HG03066 (cell line): Measurements from ENCODE around the gene LRBA.

Source experiments
- ATAC-seq: cut with Tn5 transposase; IDR thresholded peaks from one replicate; pipeline ENCODE4 v1.9.1; 2021; ENCODE audit warnings: low read depth; ENCODE audit not compliant: unreplicated experiment

Gene LRBA

DNA sequence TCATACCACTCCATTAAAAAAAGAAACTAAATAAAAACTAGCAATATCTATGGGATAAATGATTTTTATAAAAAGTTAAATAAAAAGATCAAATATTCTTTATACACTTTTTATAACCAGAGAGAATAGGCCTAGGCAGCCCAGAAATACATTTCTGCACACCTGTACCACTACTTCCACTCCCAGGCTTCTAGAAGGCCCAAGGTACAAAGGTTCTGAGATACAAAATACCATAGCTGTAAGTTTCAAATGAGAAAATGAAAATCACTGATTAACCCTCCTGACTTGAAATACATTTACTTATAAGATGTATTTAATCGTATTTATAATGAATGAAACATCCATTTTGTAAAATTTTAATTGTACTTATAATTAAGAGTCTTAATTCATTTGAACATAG is 659.7 kb downstream of the LRBA start:
- no peak for ATAC-seq

DNA sequence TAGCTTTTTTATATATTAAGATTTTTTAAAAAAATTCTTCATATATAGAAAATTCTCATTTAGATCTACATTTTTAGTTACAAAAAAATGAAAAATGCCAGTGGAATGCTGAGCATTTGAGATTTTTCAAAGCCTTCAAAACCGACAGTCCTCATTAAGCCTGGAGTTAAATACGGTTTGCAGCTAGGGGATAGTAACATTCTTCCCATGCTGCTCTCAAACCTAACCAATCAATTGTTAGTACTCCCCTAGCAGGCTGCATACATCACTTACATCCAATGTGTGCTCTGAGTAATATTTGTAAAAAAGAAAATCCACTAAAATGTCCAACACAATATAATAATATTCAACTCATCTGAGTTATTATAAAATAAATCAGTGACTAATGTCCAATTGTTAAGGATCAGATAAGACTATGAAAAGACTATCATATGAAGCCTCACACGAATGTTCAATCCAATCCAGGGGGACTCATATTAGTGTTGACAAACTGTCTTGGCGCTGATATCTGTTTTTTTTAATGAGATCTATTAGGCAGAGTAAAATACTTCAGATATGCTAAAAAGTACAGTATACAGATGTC is 660.8 kb downstream of the LRBA start:
- ATAC-seq = no peak

DNA sequence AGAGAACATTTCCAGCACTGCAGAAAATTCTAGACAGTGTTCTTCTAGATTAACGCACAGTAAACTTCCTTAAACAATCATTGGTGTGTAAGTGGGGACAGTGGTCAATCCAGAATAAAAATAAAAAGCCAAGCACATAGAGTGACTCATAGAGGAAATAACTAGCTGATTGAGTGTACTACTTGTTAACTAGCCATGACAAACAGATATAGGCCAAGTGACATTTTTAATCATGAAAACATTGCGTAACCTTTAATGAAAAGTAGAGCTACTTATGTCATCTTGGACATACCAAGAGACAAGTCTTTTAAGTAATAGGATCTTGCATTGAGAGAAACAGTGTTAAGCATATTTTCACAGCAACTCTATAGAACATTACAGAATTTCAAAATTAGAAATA is 667.0 kb downstream of the LRBA start:
- ATAC-seq = no peak

DNA sequence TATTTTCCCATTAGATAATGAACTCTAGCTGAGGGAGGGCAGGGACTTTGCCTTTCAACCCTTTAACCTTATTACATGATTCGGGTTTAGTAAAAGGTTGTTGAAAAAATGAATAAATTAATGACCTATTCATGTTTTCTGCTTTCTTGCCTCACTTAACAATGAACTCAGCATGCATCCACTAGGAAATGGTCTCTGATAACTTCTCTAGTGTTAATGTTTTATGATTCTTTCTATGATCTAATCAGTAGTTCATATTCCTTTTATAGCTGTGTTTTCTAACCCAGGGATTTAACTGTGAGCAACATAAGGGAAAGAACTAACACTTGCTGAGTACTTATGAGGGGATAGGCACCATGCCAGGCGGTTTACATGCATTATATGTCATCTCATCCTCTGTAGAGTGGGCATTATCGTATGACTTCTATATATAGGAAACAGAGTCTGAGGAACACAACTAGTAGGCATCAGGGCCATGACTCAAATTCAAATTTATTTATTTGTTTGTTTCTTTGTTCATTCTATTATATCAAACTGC is 669.8 kb downstream of the LRBA start:
- ATAC-seq = no peak

DNA sequence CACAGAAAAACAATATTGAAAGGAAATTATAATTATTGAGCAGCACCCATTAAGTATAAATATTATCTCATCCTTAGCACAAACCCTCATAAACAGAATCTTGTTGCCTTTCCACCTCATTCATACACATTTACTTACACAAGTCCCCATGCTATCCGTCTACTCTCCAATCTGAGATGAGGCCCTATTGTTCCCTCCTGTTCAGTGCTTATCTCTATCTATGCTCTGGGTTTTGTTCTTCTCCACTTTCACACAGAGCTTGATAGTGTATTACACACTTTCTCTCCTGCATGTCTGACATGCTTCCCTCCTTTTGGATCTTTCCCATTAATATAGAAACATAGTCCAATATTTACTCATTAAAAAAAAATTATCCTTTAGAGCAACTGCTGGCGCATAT is 671.3 kb downstream of the LRBA start:
- ATAC-seq = no peak

DNA sequence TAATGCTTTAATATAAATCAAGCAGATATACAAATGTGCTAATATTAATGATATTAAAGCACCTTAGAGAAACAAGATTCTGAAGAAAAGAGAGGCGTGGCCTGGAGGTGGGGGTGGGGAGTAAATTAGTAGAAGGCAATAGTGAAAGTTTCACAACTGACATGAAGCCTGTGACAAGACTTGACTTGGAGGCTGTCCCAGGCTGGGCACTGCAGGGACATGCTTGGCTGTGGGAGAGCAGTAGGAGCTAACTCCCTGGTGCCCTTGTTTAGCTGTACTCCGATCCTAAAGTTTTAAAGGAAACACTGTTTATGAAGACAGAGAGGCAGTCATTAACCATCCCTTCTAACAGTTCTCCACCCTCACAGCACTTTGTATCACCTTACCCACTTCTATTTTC is 672.1 kb downstream of the LRBA start:
- no peak for ATAC-seq

DNA sequence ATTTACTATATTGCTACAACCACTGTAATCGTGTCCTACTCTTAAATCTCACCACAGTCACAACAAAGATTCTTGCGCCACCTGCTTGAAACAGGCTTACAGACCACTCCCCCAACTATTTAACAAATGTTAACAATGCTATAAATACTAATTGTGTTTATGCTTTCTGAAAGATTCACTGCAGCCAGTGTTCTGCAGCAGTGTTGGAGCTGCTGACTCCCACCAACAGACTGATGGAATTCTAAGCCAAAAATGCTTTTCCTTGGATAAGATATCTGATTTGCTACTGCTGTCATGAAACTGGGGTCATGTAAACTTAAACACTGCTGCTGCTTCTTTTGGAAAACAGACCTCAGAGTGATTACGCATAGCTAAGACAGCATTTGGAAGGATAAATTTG is 677.4 kb downstream of the LRBA start:
- no peak for ATAC-seq

DNA sequence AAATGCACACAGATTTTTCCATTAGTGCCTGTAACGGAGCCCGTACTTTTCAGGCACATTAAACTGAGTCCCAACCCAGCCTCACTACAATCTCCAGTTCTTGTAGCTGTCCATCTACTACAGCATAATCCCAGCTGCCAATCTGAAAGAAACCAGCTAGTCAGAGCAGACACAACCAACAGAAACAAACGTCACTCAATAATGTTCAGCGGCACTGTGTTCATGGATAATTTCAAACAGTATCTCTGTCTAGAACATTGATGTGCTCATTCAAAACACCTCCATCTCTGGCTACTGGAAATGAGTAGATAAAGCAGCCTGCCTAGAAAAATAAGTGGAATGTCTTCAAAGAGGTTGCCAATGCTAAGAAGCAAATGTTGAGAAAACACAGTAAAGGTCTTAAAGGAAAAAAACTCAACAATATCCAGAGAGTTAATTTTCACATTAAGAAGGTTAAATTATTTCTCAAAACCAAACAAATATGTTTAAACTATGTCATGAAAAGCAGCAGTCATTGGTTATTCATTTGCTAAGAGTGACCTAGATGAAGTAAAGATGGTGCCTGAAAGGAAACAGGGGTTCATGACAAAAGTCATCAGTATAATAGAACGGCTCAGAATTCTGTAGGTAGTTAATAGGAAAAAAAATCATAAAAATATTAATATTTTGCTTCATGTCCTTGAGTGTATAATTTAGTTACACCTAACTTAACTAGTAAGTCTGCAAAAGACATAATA is 678.2 kb downstream of the LRBA start:
- no peak for ATAC-seq

DNA sequence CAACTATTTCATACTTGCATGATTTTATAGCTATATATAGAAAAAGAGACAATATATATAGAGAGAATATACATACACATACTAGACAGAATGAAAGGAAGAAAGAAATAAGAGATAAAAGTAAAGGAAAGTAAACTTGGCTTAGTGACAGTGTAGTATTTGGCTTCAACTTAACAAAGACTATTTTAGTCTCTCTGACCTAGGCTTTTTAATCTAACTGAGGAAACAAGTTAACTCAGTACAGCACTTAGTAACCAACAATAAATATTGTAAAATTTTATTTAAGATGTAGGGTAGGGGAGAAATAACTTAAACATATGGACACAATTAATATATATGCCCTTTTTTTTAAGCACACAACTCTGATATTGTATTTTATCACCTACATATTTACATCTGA is 682.1 kb downstream of the LRBA start:
- ATAC-seq = no peak

DNA sequence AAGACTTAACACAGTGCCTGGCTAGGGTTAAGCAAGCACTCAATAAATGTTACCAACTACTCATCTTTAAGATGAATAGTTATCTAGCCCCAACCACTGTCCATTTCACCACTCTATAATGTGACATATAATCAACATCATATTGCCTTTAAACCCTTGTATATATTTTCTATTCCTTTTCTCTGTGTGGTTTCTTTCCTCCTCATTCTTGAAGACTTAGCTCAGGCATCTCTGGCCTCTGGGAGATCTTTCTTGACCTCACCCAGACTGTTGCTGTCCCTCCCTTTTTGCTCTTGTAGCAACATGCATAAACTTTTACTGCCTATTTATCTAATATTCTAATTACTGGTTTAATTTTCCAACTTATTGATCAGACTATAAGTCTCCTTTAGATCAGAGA is 683.0 kb downstream of the LRBA start:
- no peak for ATAC-seq

DNA sequence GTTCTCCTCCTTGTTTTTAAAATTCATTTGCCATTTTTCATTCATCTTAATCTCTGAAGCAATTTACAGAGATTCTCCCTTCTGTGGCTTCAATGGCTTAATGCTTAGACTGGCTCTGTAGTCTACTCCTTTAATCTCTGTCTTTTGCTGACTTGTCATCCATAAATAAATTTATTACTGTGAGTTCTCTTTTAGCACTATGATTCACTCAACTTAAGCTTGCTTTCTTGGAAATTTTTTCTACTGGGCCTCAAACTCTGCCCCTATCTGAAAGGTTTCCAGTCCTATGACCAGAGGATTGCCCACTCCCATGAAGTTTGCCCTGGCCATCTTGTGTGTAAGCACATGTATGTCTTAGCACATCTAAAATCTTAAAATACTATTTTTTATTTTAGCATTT is 685.7 kb downstream of the LRBA start:
- ATAC-seq = no peak

DNA sequence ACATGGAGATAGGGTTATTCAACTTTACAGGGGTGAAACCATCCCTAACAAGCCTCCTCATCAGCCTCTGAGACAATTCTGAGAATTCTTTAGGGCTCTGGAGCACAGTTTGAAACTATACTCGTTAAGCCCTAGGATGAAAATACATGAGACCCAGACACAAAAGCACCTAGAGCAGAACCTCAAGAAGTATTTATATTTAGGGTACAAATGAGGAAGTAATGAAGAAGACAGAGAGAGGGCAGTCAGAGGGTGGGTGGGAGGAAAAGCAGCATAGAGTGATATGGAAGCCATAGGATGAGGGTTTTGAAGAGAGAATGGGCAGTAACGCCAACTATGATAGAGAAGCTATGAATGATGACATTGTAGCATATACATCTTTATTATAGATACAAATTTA is 686.6 kb downstream of the LRBA start:
- ATAC-seq = no peak

DNA sequence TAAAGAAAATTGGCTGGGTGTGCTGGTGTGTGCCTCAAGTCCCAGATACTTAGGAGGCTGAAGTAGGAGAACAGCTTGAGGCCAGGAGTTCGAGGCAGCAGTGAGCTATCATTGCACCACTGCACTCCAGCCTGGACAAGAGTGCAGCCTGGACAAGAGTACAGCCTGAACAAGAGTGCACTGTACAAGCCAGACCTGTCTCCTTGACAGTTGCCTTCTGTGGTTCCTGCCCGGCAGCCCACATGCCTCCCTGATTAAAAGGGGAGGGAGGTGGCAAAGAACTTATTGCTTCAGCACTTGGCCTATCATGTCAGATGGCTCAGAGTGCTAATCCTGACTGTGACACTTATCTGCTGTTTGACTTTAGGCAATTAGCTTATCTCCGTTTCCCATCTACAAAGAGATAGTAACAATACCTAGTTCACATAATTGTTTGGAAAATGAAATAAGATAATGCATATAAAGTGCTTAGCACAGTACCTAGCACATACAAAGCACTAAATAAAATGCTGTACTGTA is 687.8 kb downstream of the LRBA start:
- no peak for ATAC-seq

DNA sequence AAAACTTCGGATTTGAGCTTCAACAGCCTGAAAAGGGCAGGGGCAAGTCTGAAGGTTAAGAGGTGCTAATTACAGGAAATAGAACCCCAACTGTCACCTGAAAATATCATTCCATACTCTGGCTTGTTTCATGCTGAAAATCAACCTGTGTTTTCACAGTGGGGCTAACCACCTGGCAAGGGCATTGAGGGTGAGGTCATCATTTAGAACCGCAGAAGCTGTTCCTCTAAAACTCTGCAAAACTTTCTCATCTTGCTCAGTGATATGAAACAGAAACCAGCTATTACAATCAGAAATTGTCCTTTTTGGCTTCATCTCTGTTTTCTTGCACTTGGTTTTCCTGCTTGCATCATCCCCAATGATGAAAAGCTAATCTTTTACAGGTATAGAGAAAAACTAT is 689.2 kb downstream of the LRBA start:
- peak; percentile 84 for ATAC-seq

DNA sequence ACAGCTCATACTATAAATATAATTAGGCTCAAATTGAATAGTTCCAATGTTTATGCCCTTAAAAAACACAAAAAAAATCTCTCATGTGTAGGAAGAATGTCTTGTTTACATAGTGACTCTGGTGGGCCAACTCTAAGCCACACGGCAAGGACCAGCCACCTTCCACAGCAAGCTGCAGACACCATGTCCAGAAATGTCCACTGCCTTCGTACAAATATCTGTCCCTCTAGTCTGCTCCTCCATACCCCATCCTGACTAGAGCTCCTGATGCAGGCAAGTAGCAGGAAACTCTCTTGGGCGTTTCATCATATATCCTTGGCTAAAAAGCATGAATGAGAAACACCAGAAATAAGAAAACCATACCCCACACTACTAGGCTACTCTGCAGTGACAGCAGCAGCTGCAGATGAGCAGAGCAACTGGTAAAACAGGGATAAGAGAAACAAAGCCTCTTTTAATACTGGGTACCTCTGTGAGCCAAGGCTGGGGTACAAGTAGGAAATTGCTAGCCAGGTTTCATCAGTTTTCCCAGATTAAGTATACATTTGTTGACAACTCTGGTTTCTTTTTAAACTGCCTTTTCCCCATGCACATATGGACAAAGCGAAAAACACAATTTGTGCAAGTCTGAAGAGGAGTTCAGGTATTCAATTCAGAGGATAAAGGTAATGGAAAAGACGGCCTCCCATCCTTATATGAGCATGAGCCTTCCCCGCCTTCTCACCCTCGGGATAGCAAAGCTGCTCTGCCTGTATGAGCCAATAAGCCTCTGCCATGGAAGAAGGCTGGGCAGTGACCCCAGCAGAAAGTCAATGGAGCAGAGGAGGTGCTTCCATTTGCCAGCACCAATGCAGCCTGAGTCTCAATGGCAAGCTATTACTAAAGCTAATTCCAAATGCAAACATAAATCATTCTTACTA is 691.4 kb downstream of the LRBA start:
- ATAC-seq = no peak

DNA sequence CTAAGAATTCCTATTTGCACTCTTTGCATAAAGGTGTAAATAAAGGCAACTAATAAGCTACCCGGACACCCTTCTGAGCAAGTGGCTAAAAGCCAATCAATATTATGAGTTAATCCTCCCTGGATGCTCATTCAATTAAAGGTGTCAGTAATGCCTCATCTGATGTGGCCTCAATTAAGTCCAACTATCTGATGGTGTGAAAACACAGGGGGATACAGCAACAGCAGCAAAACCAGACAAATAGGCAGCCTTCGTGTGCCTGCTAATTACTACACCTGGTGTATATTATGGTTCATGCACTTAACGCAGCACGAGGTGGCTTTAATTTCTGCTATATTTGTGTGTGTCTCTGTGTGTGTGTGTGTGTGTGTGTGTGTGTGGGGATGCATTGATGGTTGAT is 692.4 kb downstream of the LRBA start:
- ATAC-seq = no peak

DNA sequence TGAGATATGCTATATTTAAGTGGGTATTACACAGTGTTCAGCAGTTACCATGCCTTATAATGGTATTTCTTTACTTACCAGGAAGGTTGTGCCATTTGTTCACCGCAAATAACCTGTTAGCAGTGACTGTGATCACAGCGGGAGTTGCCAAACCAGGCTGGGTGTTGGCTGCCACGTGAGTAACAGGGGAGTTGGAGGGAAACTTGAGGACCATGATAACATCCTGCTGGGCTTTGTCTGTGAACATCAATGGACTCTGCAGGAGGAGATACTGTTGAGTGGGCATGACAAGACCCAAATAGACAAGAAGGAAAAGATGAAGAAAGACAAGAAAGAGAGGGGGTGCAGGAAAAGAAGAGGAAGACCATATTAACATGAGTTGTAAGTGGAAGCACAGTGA is 694.0 kb downstream of the LRBA start:
- no peak for ATAC-seq

DNA sequence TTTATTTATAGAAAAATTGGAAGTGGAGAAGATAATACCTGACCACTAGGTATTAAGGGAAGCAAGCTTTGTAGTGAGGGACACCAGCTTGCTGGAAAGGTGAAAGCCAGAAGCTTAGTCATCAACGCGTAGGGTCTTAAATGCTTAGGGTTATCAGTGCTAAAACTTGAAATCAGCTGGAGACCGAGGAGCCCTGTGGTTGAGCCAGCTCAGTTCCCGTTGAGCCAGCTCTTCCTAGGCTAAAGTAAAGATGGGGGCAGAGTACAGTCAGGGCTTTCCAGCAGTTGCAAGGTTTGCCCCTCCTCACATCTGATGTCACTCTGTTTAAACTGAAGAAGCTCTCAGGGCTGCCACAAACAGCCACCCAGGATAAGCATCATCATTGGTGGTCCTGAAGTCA is 696.1 kb downstream of the LRBA start:
- no peak for ATAC-seq

DNA sequence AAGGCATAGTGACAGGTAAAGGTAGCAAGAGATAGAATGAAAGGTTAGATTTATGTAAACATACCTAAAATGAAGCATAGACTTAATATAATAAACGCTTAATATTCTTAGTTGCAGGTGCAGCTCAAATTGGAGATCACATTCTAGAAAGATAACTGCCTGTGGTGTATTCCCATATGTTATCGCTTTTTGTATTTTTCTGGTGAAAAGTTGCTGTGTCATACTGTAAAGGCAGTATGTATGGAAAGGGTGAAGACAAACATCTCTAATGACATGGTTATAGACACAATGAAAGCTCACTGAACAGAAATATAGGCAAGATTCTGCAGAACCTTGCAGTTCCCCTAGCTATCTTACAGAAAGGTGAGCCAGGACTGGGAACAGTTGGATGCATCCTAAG is 696.6 kb downstream of the LRBA start:
- no peak for ATAC-seq

DNA sequence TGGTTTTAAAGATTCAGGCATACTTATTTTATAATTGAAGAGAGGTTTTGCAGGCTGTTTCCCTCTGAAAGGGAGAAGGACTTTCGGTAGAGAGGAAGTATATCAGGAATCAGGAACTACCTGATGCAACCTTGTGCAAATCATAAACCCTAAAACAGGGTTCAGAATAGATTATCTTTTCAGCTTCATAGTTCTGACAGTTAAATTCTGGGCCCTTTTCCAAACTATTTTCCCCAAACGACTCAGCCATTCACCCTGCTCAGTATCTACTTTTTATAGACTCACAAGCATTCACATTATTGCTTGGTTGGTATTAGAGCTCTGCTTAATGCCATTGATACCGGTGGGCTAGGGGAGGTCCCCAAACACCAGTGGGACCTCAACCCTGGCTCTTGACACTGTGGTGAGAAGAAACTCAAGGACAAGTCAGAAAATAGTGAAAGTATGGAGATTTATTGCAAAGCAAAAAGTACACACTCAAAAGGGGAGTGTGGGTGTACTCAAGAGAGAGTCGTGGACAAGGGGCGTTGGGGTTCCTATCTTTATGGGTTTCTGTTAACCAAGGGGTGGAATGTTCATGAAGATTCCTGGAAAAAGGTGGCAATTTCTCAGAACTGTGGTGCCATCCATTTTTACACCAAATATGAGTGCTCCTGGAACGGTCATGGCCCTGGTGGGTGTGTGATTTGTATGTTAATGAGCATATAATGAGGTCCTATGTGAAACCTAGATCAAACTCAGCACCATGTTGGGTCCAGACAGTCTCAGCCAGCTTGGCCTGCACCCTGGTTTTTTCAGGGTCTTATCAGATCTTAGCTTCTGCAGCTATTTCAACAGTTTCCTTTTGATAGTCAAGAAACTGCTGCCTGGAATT is 698.5 kb downstream of the LRBA start:
- ATAC-seq = no peak
